Spinal cord (tissue), 10 donors: ENCODE data around the gene ZNF76. TPM values are rescaled to one million over a fixed set of nuclear protein-coding genes. Genes with fewer than 3 reads are reported as not detected.

Experiments
- DNase-seq, 6 donors: peaks; one replicate each; pipeline versions ENCODE4 v3.0.0 to v3.0.0-alpha.2; 2013 to 2015; ENCODE audit warnings: low spot score in 6 of 6, low read depth in 4 of 6
- H3K27ac ChIP-seq: one replicate; pipeline ENCODE4 v1.5.1; 2013; ENCODE audit warnings: low read depth, low read length, control low read depth
- H3K27me3 ChIP-seq: one replicate; pipeline ENCODE4 v1.6.1; 2013; ENCODE audit warnings: low read length; ENCODE audit not compliant: control insufficient read depth, insufficient read depth
- H3K36me3 ChIP-seq: one replicate; pipeline ENCODE4 v1.6.1; 2013; ENCODE audit warnings: low read length; ENCODE audit not compliant: control insufficient read depth, insufficient read depth
- H3K4me1 ChIP-seq: one replicate; pipeline ENCODE4 v1.6.1; 2013; ENCODE audit warnings: low read length; ENCODE audit not compliant: control insufficient read depth, insufficient read depth
- H3K4me3 ChIP-seq: one replicate; pipeline ENCODE4 v1.5.1; 2013; ENCODE audit warnings: low read depth, low read length, control low read depth
- H3K9me3 ChIP-seq: one replicate; pipeline ENCODE4 v1.6.1; 2013; ENCODE audit warnings: low read length; ENCODE audit not compliant: control insufficient read depth, insufficient read depth
- WGBS: methylation state at CpG from one replicate; pipeline ENCODE4 v1.1.5; 2013; ENCODE audit warnings: missing lambda C conversion rate; ENCODE audit not compliant: insufficient coverage; 5-methylcytosine and 5-hydroxymethylcytosine counted together
- long read RNA-seq, 4 donors: transcript quantifications; one replicate each; lab custom pipeline, GENCODE V29; 2026
- polyA plus RNA-seq, 2 donors: library from polyadenylated mRNA; unstranded; fragments of 120-200 nt; gene quantifications; one replicate each; pipeline ENCODE4 v1.2.1, GENCODE V29; 2013; ENCODE audit not compliant: insufficient read length in 2 of 2
- total RNA-seq, 2 donors: library from RNA; depleted of rRNA in 1 of 2; stranded (reverse); fragments of 120-200 nt in 1 of 2; fragments of >200 nt in 1 of 2; gene quantifications; one replicate each; pipeline versions ENCODE4 v1.2.3 to v1.2.4, GENCODE V29; 2013 to 2014
- donor health status: healthy.

Gene ZNF76
- total RNA-seq = 10 to 100 TPM; 15.5 to 28.5 TPM
- polyA plus RNA-seq = 10 to 100 TPM; 46.9 to 61.2 TPM
- long read RNA-seq, donor 1, partial matches to known transcripts = 0 of 6 reads
- long read RNA-seq, donor 1, other reads (novel, unspliced or antisense) = 0 of 6 reads
- long read RNA-seq, donor 2 = 0 reads
- long read RNA-seq, donor 3, partial matches to known transcripts = 7 of 7 reads
- long read RNA-seq, donor 3, other reads (novel, unspliced or antisense) = 0 of 7 reads
- long read RNA-seq, donor 4, partial matches to known transcripts = 0 of 5 reads
- long read RNA-seq, donor 4, other reads (novel, unspliced or antisense) = 0 of 5 reads

- Histone ChIP-seq H3K36me3 (no peaks in the 10 kb centered on the region), H3K4me1 (peaks cover 14% of the 10 kb centered on the region), H3K27me3 (no peaks in the 10 kb centered on the region), H3K4me3 (peak within 1 kb of the TSS; percentile 79), H3K27ac (peak within 1 kb of the TSS; percentile 96), H3K9me3 (no peaks in the 10 kb centered on the region)
- under 1% methylated on average over 82 of the region's 82 CpGs for whole genome bisulfite sequencing
- DNase-seq = peak; percentile 90 to 99 (median 96)
Observed at GRCh38 chr6:35259194-35259947, at the start of gene ZNF76. Gene ZNF76, plus strand, starts transcription at chr6:35259735. Its CDS starts 21,417 bp downstream, at chr6:35281152.

- peak in 4 of 6 donors; percentile 31 to 87 (median 62) for DNase-seq
- WGBS = 5% methylated on average over 50 of the region's 51 CpGs
Observed at GRCh38 chr6:35213298-35213791, 46.2 kb upstream of the ZNF76 start.

GRCh38 chr6:35213824-35214756, 45.4 kb upstream of the ZNF76 start, which contains the start of gene SCUBE3:
Gene SCUBE3, plus strand, starts transcription at chr6:35213956. Its CDS starts 463 bp downstream, at chr6:35214419.
- H3K27me3 ChIP-seq = peaks cover 4% of the 10 kb centered on the region
- peak within 1 kb of the TSS; percentile 35 for H3K27ac ChIP-seq

More at GRCh38 chr6:35213298-35213791, 46.2 kb upstream of the ZNF76 start:
- peak overlapping the region; percentile 53 for H3K4me3 ChIP-seq
- H3K27me3 ChIP-seq = peaks cover 4% of the 10 kb centered on the region
- H3K36me3 ChIP-seq = peaks cover 3% of the 10 kb centered on the region
- no peak overlapping the region for H3K27ac ChIP-seq
- no peaks in the 10 kb centered on the region for H3K9me3 ChIP-seq
- H3K4me1 ChIP-seq = peaks cover 32% of the 10 kb centered on the region

GRCh38 chr6:35214869-35215664, 44.5 kb upstream of the ZNF76 start:
- H3K27ac ChIP-seq = peak overlapping the region; percentile 35
- no peaks in the 10 kb centered on the region for H3K9me3 ChIP-seq
- H3K36me3 ChIP-seq = peaks cover 5% of the 10 kb centered on the region
- WGBS = 2% methylated on average over 5 of the region's 18 CpGs
- H3K27me3 ChIP-seq = peaks cover 4% of the 10 kb centered on the region
- peak in 1 of 6 donors; percentile 11 for DNase-seq
- H3K4me1 ChIP-seq = peaks cover 44% of the 10 kb centered on the region
- H3K4me3 ChIP-seq = peak overlapping the region; percentile 53

More at GRCh38 chr6:35213824-35214756, 45.4 kb upstream of the ZNF76 start, which contains the start of gene SCUBE3:
- WGBS = under 1% methylated on average over 87 of the region's 89 CpGs
- Histone ChIP-seq H3K9me3 (no peaks in the 10 kb centered on the region), H3K36me3 (peaks cover 5% of the 10 kb centered on the region), H3K4me1 (peaks cover 38% of the 10 kb centered on the region), H3K4me3 (peak within 1 kb of the TSS; percentile 53)
- peak; percentile 35 to 91 (median 50) for DNase-seq

GRCh38 chr6:35215665-35216411, 43.7 kb upstream of the ZNF76 start:
- 50% methylated on average over 4 of the region's 6 CpGs for WGBS

GRCh38 chr6:35216412-35216732, 43.2 kb upstream of the ZNF76 start:
- Histone ChIP-seq H3K9me3 (no peaks in the 10 kb centered on the region), H3K4me3 (no peak overlapping the region), H3K27me3 (peaks cover 4% of the 10 kb centered on the region), H3K36me3 (peaks cover 5% of the 10 kb centered on the region), H3K27ac (no peak overlapping the region), H3K4me1 (peaks cover 44% of the 10 kb centered on the region)
- no peak for DNase-seq
- 100% methylated on average over 1 of the region's 1 CpG for WGBS

More at GRCh38 chr6:35215665-35216411, 43.7 kb upstream of the ZNF76 start:
- Histone ChIP-seq H3K9me3 (no peaks in the 10 kb centered on the region), H3K36me3 (peaks cover 5% of the 10 kb centered on the region), H3K4me3 (no peak overlapping the region), H3K27ac (no peak overlapping the region), H3K27me3 (peaks cover 4% of the 10 kb centered on the region), H3K4me1 (peaks cover 44% of the 10 kb centered on the region)
- DNase-seq = no peak

GRCh38 chr6:35216851-35217811, 42.4 kb upstream of the ZNF76 start:
- Histone ChIP-seq H3K36me3 (peaks cover 5% of the 10 kb centered on the region), H3K27me3 (peaks cover 4% of the 10 kb centered on the region), H3K4me1 (peaks cover 44% of the 10 kb centered on the region), H3K9me3 (no peaks in the 10 kb centered on the region), H3K27ac (no peak overlapping the region), H3K4me3 (no peak overlapping the region)
- DNase-seq = no peak
- 34% methylated on average over 5 of the region's 17 CpGs for WGBS
